Type B pancreatic cell (in vitro differentiated cells): ENCODE measurements around the gene AJAP1. TPM values are rescaled to one million over a fixed set of nuclear protein-coding genes. Genes with fewer than 3 reads are reported as not detected.

ENCODE experiments used
- DNase-seq: peaks from one replicate; pipeline ENCODE4 v3.0.0; 2021; ENCODE audit warnings: mixed read lengths; ENCODE audit not compliant: unreplicated experiment; ENCODE audit errors: extremely low spot score
- H3K27ac Mint-ChIP-seq: 2 replicates; pipeline ENCODE4 v1.8.0; 2021; ENCODE audit warnings: mild to moderate bottlenecking, mixed read lengths
- H3K27me3 Mint-ChIP-seq: 2 replicates; pipeline ENCODE4 v1.8.0; 2021; ENCODE audit warnings: mixed read lengths
- H3K36me3 Mint-ChIP-seq: 2 replicates; pipeline ENCODE4 v1.8.0; 2021; ENCODE audit warnings: mixed read lengths
- H3K4me1 Mint-ChIP-seq: one replicate; pipeline ENCODE4 v1.8.0; 2021; ENCODE audit warnings: mixed read lengths; ENCODE audit not compliant: unreplicated experiment
- H3K4me3 Mint-ChIP-seq: 2 replicates; pipeline ENCODE4 v1.8.0; 2021; ENCODE audit warnings: mild to moderate bottlenecking, mixed read lengths
- H3K9me3 Mint-ChIP-seq: 2 replicates; pipeline ENCODE4 v1.8.0; 2021; ENCODE audit warnings: mixed read lengths
- CTCF ChIP-seq: fragments of 200-600 bp; sonication (generic); conservative IDR thresholded peaks from 2 replicates; pipeline ENCODE4 v1.5.0; 2021; ENCODE audit warnings: antibody characterized with exemption, mild to moderate bottlenecking
- total RNA-seq: library from RNA; stranded (reverse); gene quantifications from 2 replicates; pipeline ENCODE4 v1.2.1, GENCODE V29; 2021; ENCODE audit warnings: low replicate concordance

Gene AJAP1
- total RNA-seq, 1 donor from 2014 or later: 9.5 TPM

DNA sequence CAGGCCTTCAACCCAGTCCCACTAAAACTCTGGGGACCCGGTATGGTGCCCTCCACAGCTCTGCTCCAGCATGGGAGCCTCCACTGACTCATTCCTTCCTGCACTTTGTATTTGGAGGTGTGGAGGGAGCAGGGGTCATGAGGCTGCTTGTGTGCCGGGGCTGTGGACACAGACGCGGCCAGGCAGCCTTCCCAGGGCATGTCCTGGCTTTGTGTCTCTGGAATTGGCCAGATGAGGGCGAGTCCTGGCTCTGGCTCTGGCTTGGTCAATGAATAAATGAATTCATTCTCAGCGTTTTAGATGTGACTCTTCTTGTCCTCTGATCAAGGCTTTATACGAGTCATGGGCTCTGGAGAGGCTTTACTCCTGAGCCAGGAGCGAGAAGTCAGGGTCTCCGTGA lies 19.1 kb downstream of the AJAP1 start:
- no peak for DNase-seq
- TF ChIP-seq CTCF: no peak
- Mint-ChIP-seq H3K9me3 (peaks cover 9% of the 10 kb centered on the region), H3K27me3 (peaks cover 5% of the 10 kb centered on the region), H3K4me3 (no peak overlapping the region), H3K27ac (no peak overlapping the region), H3K4me1 (no peaks in the 10 kb centered on the region), H3K36me3 (no peaks in the 10 kb centered on the region)

GRCh38 chr1:4674117-4674516 lies 19.7 kb downstream of the AJAP1 start:
- peaks cover 14% of the 10 kb centered on the region for H3K9me3 Mint-ChIP-seq

DNA sequence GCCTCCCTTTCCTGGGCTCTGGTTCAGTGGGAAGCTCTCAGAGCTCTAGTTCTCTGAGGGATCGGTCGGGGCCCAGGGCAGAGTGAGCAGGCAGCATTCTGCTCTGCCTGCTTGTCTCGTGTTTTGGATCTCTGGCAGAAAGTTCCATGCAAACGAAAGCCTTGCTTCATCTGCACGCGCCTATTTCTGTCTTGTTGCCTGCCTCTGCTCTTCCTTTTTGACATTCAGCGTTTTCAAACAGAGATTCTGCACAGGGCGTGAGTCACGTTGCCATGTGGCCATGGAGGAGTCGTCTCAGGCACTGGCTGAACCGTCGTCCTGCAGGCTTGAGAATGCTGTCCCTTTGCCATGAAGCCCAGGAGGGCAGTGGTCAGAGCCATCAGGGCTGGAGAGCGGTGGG lies 20.3 kb downstream of the AJAP1 start:
- no peak overlapping the region for H3K27ac Mint-ChIP-seq
- no peak overlapping the region for H3K4me3 Mint-ChIP-seq
- H3K27me3 Mint-ChIP-seq: peaks cover 5% of the 10 kb centered on the region
- no peak for TF ChIP-seq CTCF
- H3K4me1 Mint-ChIP-seq: no peaks in the 10 kb centered on the region
- no peak for DNase-seq
- no peaks in the 10 kb centered on the region for H3K36me3 Mint-ChIP-seq
- peaks cover 14% of the 10 kb centered on the region for H3K9me3 Mint-ChIP-seq

More at GRCh38 chr1:4674117-4674516, 19.7 kb downstream of the AJAP1 start:
- Mint-ChIP-seq H3K4me3 (no peak overlapping the region), H3K27ac (no peak overlapping the region), H3K27me3 (peaks cover 5% of the 10 kb centered on the region), H3K4me1 (no peaks in the 10 kb centered on the region), H3K36me3 (no peaks in the 10 kb centered on the region)
- DNase-seq: no peak
- TF ChIP-seq CTCF: no peak

DNA sequence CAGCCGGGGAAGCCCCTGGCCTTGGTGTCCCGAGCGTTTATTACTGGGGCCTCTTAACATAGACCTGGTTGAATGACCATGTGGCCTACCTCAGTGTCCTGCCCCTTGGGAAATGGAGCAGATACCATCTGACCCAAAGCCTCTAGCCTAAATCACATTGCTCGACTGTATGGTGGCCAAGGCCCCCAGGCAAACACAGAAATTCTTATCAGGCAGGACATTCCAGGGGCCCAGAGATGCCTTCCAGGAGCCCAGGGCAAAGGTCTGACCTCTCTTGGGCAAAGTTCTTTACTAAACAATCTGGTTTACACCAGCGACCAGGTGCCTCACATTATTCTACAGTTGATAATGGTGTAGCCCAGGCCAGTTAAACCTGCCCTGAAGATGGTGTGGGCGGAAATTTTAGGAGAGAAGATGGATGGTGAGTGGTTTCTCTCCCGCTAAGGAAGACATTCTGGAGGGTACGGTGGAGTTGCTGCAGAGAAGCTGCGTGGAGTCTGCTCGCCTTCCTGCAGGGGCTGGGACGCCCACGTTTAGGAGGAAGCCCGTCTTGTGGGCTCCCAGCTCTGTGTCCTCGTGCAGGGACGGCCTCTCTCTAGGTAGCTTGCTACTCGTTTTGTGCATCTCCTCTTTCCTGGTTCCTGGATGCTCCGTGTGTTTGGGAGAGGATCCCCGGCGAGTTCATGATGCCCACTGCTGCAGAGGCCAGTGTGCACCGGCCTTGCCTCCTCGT lies 21.2 kb downstream of the AJAP1 start:
- peaks cover 14% of the 10 kb centered on the region for H3K9me3 Mint-ChIP-seq
- TF ChIP-seq CTCF: no peak
- H3K27ac Mint-ChIP-seq: no peak overlapping the region
- no peak overlapping the region for H3K4me3 Mint-ChIP-seq
- H3K27me3 Mint-ChIP-seq: peaks cover 5% of the 10 kb centered on the region
- DNase-seq: no peak
- no peaks in the 10 kb centered on the region for H3K4me1 Mint-ChIP-seq
- no peaks in the 10 kb centered on the region for H3K36me3 Mint-ChIP-seq

GRCh38 chr1:4676253-4676652 lies 21.8 kb downstream of the AJAP1 start:
- no peak overlapping the region for H3K4me3 Mint-ChIP-seq
- H3K36me3 Mint-ChIP-seq: no peaks in the 10 kb centered on the region
- peaks cover 8% of the 10 kb centered on the region for H3K27me3 Mint-ChIP-seq
- peaks cover 14% of the 10 kb centered on the region for H3K9me3 Mint-ChIP-seq
- no peaks in the 10 kb centered on the region for H3K4me1 Mint-ChIP-seq
- no peak for DNase-seq
- no peak overlapping the region for H3K27ac Mint-ChIP-seq
- no peak for TF ChIP-seq CTCF

DNA sequence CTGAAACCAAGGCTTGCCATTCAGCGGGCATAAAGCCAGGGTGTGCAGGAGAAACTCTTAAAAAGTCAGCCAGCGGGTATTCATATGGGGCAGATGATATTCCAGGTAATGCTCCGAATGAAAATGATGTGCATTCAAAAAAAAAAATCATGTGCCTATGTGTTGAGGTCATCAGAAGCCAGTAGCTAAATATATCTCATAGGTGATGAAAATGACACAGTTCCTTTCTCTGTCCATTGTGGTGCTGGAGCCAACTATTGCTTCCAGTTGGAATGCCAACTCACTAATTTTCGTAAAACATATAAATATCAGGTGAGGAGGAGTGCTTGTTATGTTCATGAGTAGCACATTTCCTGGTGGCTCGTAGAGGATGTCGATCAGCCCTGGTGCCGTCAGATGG lies 23.2 kb downstream of the AJAP1 start:
- no peak overlapping the region for H3K4me3 Mint-ChIP-seq
- H3K36me3 Mint-ChIP-seq: no peaks in the 10 kb centered on the region
- no peak for TF ChIP-seq CTCF
- H3K9me3 Mint-ChIP-seq: peaks cover 14% of the 10 kb centered on the region
- peaks cover 8% of the 10 kb centered on the region for H3K27me3 Mint-ChIP-seq
- H3K27ac Mint-ChIP-seq: no peak overlapping the region
- DNase-seq: no peak
- no peaks in the 10 kb centered on the region for H3K4me1 Mint-ChIP-seq
